SK-N-SH treated with all-trans-retinoic acid at 6 μM for 48 hours (cell line): ENCODE data around the gene AKR1B1.
A peak's percentile ranks its signal among the peaks of the same experiment; 100 is the strongest.

Source experiments
- ATAC-seq: fragments of 200-7000 bp; cut with Tn5 transposase; 3 replicates; pipeline ENCODE4 v1.9.1; 2020; ENCODE audit warnings: mild to moderate bottlenecking, moderate library complexity
- ARNTL ChIP-seq: fragments of 450-650 bp; formaldehyde crosslinking; IDR thresholded peaks from 2 replicates; pipeline ENCODE4 v1.5.0; 2020; ENCODE audit warnings: low read depth, mild to moderate bottlenecking, moderate library complexity, borderline replicate concordance
- CSDC2 ChIP-seq: fragments of 250-450 bp; sonication (Bioruptor Pico); IDR thresholded peaks from 2 replicates; pipeline ENCODE4 v1.5.0; 2020; ENCODE audit warnings: mild to moderate bottlenecking, moderate library complexity
- CSRNP3 ChIP-seq: fragments of 250-450 bp; sonication (Bioruptor Pico); IDR thresholded peaks from 2 replicates; pipeline ENCODE4 v1.5.1; 2021; ENCODE audit warnings: mild to moderate bottlenecking, moderate library complexity
- ESRRG ChIP-seq: fragments of 250-450 bp; sonication (Bioruptor Pico); IDR thresholded peaks from 2 replicates; pipeline ENCODE4 v1.6.1; 2021; ENCODE audit warnings: mild to moderate bottlenecking
- ISL1 ChIP-seq: fragments of 250-450 bp; sonication (Bioruptor Pico); IDR thresholded peaks from 2 replicates; pipeline ENCODE4 v2.1.2; 2022; ENCODE audit warnings: mild to moderate bottlenecking, moderate library complexity
- OSR1 ChIP-seq: fragments of 250-450 bp; sonication (Bioruptor Pico); IDR thresholded peaks from 2 replicates; pipeline ENCODE4 v1.8.0; 2022; ENCODE audit warnings: moderate library complexity, mild to moderate bottlenecking, inconsistent platforms
- PATZ1 ChIP-seq: fragments of 250-450 bp; sonication (Bioruptor Pico); IDR thresholded peaks from 2 replicates; pipeline ENCODE4 v1.8.0; 2020; ENCODE audit warnings: mild to moderate bottlenecking, moderate library complexity, borderline replicate concordance
- POU6F1 ChIP-seq: fragments of 250-450 bp; sonication (Bioruptor Pico); IDR thresholded peaks from 2 replicates; pipeline ENCODE4 v1.8.0; 2021; ENCODE audit warnings: low read depth, mild to moderate bottlenecking, moderate library complexity, borderline replicate concordance
- PPARA ChIP-seq: fragments of 250-450 bp; sonication (Bioruptor Pico); IDR thresholded peaks from 2 replicates; pipeline ENCODE4 v1.5.0; 2020; ENCODE audit warnings: mild to moderate bottlenecking, borderline replicate concordance
- SNAI2 ChIP-seq: fragments of 250-450 bp; sonication (Bioruptor Pico); IDR thresholded peaks from 2 replicates; pipeline ENCODE4 v1.5.0; 2020; ENCODE audit warnings: mild to moderate bottlenecking, moderate library complexity
- TCF4 ChIP-seq: fragments of 250-450 bp; sonication (Bioruptor Pico); IDR thresholded peaks from 2 replicates; pipeline ENCODE4 v1.8.0; 2021; ENCODE audit warnings: mild to moderate bottlenecking, moderate library complexity, borderline replicate concordance
- TOX ChIP-seq: fragments of 250-450 bp; sonication (Bioruptor Pico); IDR thresholded peaks from 2 replicates; pipeline ENCODE4 v1.8.0; 2021; ENCODE audit warnings: mild to moderate bottlenecking, moderate library complexity, borderline replicate concordance
- TSHZ2 ChIP-seq: fragments of 250-450 bp; sonication (Bioruptor Pico); IDR thresholded peaks from 2 replicates; pipeline ENCODE4 v1.5.0; 2020; ENCODE audit warnings: mild to moderate bottlenecking, moderate library complexity
- ZC3H10 ChIP-seq: fragments of 250-450 bp; sonication (Bioruptor Pico); IDR thresholded peaks from 2 replicates; pipeline ENCODE4 v1.5.1; 2021; ENCODE audit warnings: mild to moderate bottlenecking, moderate library complexity
- ZNF8 ChIP-seq: fragments of 450-650 bp; formaldehyde crosslinking; IDR thresholded peaks from 2 replicates; pipeline ENCODE4 v1.5.0; 2020; ENCODE audit warnings: mild to moderate bottlenecking, moderate library complexity

Gene AKR1B1

GRCh38 chr7:134481167-134481566 is 22.3 kb upstream of the AKR1B1 start:
- no peak for ATAC-seq
- TF ChIP-seq SNAI2 (CRISPR knock-in tag) (no peak), ZC3H10 (no peak), POU6F1 (no peak), ZNF8 (CRISPR knock-in tag) (no peak)

GRCh38 chr7:134480730-134481129 is 21.8 kb upstream of the AKR1B1 start:
- TF ChIP-seq TCF4 (CRISPR knock-in tag), result no peak
- peak; percentile 92 for ATAC-seq

- peak; percentile 45 for ATAC-seq
- TF ChIP-seq PATZ1 (no peak), ISL1 (CRISPR knock-in tag) (peak; percentile 95), ZC3H10 (peak; percentile 79; the same call in 1 of the 2 replicates)
These were observed 21.3 kb upstream of the AKR1B1 start for GRCh38 chr7:134480202-134480601.

- no peak for TF ChIP-seq OSR1
- no peak for TF ChIP-seq ESRRG (CRISPR knock-in tag)
- TF ChIP-seq PATZ1, result no peak
- TF ChIP-seq ISL1 (CRISPR knock-in tag), result no peak
- TF ChIP-seq PPARA (CRISPR knock-in tag), result no peak
- no peak for TF ChIP-seq CSRNP3
- TF ChIP-seq TOX (CRISPR knock-in tag), result no peak
- no peak for TF ChIP-seq ARNTL (CRISPR knock-in tag)
- no peak for TF ChIP-seq POU6F1
- TF ChIP-seq, all 23 proteins: peak for 0
- ATAC-seq, result no peak
These were observed 19.8 kb upstream of the AKR1B1 start for GRCh38 chr7:134478707-134479106.

- TF ChIP-seq ZC3H10 (peak; percentile 74; the same call in 1 of the 2 replicates), ZNF8 (CRISPR knock-in tag) (no peak), CSDC2 (CRISPR knock-in tag) (no peak), TSHZ2 (no peak), TCF4 (CRISPR knock-in tag) (no peak)
- peak; percentile 40 for ATAC-seq
These were observed 19.1 kb upstream of the AKR1B1 start for GRCh38 chr7:134477954-134478353.
